NOMO-1 treated with DMSO at 0.1 percent for 48 hours (cell line): ENCODE data around the gene TNFRSF4.
"Not testable (repeated sequence)": the region's sequence is repeated elsewhere in the genome, so short reads cannot be mapped to it uniquely, and the experiment has no call there.

Source experiments
- DNase-seq: peaks from one replicate; lab custom pipeline; 2025; ENCODE audit not compliant: unreplicated experiment; lab: John Stamatoyannopoulos, UW

Gene TNFRSF4

DNA sequence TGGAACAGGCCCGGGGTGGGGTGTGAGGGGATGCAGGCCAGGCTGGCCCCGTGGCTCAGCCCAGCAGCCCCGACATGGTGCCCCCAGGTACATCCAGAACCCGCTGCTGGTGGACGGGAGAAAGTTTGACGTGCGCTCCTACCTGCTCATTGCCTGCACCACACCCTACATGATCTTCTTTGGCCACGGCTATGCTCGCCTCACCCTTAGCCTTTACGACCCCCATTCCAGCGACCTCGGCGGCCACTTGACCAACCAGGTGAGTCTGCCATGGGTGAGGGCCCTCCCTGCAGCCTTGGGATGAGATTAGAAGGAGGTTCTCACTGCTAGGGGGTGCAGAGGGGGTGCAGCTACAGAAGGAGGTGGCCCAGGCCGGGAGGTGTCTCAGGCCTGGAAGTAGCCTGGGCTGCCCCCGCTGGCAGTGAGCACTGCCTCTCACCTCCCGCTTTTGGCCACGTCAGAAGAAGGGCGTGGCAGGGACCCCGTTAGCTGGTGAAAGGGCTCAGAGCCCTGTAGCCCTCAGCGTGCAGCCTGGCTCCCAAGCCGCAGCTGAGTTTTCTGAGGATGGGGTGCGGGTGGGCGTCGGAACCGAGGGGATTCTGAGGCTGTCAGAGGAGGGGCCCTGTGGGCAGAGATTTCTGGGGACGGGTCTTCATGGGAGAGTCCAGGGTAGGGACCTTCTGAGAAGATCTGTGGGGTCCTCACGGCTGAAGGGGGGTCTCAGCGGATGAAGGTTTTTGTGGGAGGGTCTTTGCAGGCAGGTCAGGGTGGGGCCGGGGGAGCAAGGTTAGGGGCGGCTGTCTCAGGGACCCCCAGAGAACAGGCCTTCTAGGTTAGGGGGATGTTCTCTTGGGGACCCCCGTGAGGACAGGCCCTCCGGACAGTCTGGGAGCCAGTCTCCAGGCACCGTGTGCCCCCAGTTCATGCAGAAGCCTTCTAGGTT lies 29.8 kb downstream of the TNFRSF4 start:
- no peak for DNase-seq

DNA sequence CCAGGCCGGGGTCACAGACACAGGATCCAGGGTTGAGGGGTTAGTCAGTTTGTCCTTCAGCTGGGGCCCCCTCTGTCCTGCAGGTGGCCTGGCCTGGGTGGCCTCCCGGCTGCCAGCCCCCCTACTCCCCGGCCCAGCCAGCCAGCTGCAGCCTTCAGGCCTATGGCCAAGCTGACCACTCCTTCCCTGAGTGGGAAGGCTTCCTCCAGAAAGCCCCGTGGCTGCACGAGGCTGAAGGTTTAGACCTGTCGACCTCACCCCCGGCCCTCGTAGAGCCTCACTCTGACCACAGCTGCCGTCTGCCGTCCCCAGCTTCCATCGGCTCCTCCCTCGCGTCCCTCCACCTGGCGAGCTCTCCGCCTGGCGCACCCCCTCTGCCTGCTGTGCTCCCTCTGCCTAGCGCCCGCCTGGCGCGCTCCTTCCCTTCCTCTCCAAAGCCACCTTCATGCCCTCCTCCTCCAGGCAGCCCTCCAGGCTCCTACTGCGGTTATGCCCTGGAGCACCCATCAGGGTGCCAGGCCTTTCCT lies 30.7 kb downstream of the TNFRSF4 start:
- no peak for DNase-seq

GRCh38 chr1:1182491-1183220 lies 31.3 kb downstream of the TNFRSF4 start:
- DNase-seq = no peak

DNA sequence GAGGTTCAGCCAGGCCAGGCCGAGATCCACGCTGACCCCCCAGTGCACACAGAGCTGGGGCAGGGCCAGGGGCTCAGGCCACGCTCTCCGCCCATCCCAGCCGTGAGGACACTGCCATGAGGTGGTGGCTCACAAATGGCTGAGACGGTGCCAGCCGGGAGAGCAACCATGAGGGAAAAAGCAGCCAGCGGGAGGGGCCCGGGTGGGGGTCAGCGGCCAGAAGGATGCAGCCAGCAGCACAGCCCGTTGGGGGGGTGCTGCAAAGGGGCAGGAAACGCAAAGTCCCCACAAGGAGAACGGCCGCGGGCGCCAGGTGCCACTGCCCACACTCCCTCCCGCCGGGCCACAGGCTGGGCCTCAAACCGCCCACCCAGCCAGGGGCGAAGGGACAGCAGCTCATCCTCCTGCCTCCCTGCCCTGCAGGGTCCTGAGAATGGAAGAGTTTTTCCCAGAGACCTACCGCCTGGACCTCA lies 32.0 kb downstream of the TNFRSF4 start:
- DNase-seq = no peak

DNA sequence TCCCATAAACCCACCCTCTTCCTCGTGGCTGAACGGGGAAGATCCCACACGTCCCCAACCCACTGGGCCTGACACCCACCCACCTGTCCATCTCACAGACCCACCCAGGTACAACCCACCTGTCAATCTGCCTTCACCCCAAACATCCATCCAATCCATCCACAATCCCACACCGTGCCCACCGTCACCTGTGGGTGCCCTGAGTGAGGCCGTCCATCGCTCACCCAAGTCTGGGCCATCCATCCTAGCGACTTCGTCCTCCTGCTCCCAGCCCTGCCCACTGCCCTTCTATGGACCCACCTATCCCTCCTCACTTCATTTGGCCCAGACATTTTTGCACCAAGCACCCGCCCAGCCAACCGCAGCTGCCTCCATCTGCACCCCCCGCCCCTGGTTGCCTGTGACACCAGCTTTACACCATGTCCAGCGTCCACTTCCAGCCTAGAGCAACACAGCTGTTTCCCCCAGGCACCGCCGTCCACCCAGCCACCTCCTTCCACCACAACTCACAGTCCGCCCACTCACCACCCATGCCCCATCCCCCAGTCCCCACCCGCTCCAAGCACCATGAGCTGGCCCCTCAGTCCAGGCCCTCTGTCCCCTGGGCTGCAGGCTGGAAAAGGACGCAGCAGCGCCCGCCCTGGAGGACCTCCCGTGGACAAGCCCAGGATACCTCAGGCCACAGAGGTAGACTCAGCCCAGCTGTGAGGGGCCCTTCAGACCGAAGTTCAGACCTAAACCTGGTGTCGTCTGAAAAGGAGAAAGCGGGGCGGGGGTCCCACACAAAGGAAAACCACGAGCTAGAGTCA lies 32.6 kb downstream of the TNFRSF4 start:
- DNase-seq = no peak

- DNase-seq = no peak
Observed at GRCh38 chr1:1179983-1180861, 33.7 kb downstream of the TNFRSF4 start.

DNA sequence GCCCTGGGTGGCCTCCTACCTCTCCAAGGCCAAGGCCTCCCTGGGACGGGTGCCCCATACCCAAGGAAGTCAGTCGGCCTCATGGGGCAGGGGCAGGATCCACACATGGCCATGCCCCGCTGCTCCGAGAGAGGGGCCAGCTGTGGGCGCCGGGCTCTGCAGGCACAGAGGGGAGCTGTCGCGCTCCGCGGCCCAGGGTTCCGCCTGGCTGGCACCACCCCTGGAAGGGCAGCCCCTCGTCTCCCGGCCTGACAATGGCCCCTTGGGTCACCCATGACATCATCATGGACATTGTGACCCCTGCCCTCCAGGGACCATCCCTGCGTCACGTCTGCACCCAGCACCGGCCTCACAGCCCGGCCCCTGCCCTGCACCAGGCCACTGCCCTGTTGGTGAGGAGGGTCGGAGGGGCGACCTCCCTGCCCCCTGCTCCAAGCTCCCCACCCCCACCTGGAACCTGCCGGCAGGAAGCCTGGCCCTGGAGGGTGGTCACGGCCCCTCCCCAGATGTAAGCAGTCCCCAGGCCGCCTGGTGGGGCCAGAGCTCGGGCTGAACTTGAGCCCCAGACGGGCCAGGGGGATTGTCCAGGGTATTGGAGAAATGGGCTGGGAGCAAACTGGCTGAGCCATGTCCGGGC lies 34.5 kb downstream of the TNFRSF4 start:
- no peak for DNase-seq

DNA sequence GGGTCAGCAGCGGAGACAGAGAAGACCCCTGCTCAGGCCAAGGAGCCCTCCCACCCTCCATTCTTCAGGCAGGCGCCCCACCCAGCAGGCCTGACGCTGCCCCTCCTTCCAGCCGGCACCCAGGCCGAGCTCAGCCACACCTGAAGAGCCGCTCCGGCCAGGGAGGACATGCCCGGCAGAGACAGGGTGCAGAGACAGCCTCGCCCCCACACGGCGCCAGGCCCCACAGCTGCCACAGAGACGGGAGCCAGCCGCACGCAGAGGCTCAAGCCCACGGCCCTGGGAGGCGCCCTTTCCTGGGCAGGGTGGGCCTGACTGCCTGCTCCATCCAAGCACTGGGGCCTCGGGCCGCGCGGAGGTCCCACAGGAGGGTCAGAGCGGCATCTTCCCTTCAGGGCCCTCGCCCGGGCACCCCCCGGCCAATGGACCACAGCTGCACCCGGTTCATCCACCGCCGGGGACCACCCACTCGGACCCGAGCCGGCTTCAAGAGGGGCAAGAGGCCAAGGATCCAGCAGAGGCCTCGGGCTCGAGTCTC lies 35.1 kb downstream of the TNFRSF4 start:
- DNase-seq = no peak

- no peak for DNase-seq
Observed at GRCh38 chr1:1177452-1178206, 36.3 kb downstream of the TNFRSF4 start.

- DNase-seq = no peak
Observed at GRCh38 chr1:1176931-1177330, 37.0 kb downstream of the TNFRSF4 start.

GRCh38 chr1:1176063-1176761 lies 37.7 kb downstream of the TNFRSF4 start:
- not testable (repeated sequence) for DNase-seq

DNA sequence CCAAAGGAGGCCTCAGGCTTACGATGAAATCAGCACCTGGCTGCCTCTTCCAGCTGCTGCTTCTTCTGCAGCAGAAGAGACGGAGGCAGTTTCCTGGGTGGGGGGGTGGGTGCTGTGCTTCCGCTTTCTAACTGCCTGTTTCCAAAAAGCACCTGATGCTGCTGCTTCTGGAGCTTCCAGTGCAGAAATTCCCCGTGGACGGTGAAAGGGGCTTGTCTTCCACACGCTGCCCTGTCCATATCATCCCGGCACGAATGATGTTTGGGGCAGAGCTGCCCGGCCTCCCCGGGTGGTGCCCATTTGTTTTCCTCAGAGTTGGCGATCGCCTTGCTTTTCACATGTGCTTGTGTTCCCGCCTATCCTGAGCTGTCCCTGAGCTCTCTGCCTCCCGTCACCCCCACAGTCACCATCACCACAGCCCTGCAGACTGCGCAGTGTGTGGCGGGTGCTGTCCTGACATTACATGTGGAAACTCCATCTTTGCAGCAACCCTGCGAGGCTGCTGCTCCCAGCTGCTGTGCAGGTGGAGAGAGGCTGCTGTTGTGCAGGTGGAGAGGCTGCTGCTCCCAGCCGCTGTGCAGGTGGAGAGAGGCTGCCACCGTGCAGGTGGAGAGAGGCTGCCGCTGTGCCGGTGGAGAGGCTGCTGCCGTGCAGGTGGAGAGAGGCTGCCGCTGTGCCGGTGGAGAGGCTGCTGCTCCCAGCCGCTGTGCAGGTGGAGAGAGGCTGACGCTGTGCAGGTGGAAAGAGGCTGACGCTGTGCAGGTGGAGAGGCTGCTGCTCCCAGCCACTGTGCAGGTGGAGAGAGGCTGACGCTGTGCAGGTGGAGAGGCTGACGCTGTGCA lies 38.5 kb downstream of the TNFRSF4 start:
- DNase-seq = no peak

GRCh38 chr1:1173793-1174415 lies 40.0 kb downstream of the TNFRSF4 start, which contains the start of gene TTLL10:
TTLL10 (plus strand) TSS chr1:1173880; CDS start chr1:1179216, 5,336 bp downstream.
- DNase-seq = no peak

GRCh38 chr1:1173061-1173792 lies 40.7 kb downstream of the TNFRSF4 start:
- DNase-seq = no peak

GRCh38 chr1:1171546-1172340 lies 42.2 kb downstream of the TNFRSF4 start:
- DNase-seq = no peak
